ENCODE results near the gene BCS1L. TPM values are rescaled to one million over a fixed set of nuclear protein-coding genes. Genes with fewer than 3 reads are reported as not detected.
A peak's percentile ranks its signal among the peaks of the same experiment; 100 is the strongest.

BCS1L gene
- total RNA-seq, 4 donors from 2014 or later = 7.4 to 40.0 (median 29.9) TPM; not detected in 1

DNA sequence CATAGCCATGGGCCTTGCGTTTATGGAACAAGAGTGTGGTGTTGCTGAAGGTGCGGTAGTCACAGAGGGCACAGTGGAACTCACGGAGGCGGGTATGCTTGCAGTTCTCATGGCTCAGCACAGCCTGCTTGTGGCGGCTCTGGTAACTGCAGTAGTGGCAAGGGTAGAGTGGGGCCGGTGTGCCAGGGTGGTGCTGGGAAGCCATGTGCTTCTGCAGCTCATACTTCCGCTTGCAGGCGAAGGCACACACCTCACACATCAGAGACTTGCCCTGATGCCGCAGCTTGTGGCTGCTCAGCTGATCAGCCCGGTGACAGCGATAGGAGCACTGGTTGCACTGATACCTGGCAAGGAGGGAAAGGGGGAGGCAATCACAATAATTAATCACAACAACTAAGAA, 14.8 kb upstream of the BCS1L start:
- DNase-seq = no peak
- Histone ChIP-seq H3K36me3 (no peaks in the 10 kb centered on the region), H3K27me3 (no peaks in the 10 kb centered on the region), H3K4me3 (no peak overlapping the region), H3K9me3 (no peaks in the 10 kb centered on the region), H3K4me1 (no peaks in the 10 kb centered on the region), H3K27ac (no peak overlapping the region)
- TF ChIP-seq, protein P1, sequence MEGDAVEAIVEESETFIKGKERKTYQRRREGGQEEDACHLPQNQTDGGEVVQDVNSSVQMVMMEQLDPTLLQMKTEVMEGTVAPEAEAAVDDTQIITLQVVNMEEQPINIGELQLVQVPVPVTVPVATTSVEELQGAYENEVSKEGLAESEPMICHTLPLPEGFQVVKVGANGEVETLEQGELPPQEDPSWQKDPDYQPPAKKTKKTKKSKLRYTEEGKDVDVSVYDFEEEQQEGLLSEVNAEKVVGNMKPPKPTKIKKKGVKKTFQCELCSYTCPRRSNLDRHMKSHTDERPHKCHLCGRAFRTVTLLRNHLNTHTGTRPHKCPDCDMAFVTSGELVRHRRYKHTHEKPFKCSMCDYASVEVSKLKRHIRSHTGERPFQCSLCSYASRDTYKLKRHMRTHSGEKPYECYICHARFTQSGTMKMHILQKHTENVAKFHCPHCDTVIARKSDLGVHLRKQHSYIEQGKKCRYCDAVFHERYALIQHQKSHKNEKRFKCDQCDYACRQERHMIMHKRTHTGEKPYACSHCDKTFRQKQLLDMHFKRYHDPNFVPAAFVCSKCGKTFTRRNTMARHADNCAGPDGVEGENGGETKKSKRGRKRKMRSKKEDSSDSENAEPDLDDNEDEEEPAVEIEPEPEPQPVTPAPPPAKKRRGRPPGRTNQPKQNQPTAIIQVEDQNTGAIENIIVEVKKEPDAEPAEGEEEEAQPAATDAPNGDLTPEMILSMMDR (IDR thresholded peaks at IDR 0.05) = no peak
- TF ChIP-seq POLR2A (IDR thresholded peaks at IDR 0.05) = no peak
- intact Hi-C loops (cut with DNase I; ENCODE audit: low total_unique reads) = no loop called here

DNA sequence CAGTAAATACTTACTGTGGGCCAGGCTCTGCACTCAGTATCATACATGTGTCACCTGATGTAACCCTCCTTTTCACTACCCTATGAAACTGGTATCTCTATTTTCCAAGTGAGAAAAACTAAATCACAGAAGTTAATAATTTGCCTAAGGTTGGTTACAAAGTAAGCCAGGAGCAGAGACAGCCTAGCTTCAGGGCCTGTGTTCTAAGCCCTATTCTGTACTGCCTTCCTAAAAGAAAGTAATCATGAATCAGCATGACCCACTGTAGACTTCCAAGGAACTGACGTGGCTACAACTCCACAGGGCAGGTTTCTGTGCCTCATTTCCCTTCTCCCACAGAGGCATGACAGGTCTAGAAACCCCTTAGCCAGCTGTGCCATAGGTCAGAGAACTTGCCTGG, 14.4 kb upstream of the BCS1L start:
- DNase-seq = no peak
- intact Hi-C loops (cut with DNase I; ENCODE audit: low total_unique reads) = no loop called here
- Histone ChIP-seq H3K9me3 (no peaks in the 10 kb centered on the region), H3K27me3 (no peaks in the 10 kb centered on the region), H3K4me1 (no peaks in the 10 kb centered on the region), H3K27ac (no peak overlapping the region), H3K36me3 (no peaks in the 10 kb centered on the region), H3K4me3 (no peak overlapping the region)
- TF ChIP-seq POLR2A (IDR thresholded peaks at IDR 0.05) = no peak
- TF ChIP-seq, protein P1 (IDR thresholded peaks at IDR 0.05) = no peak

GRCh38 chr2:218648088-218648786, 11.2 kb upstream of the BCS1L start:
- intact Hi-C loops (cut with DNase I; ENCODE audit: low total_unique reads) = no loop called here
- no peak overlapping the region for H3K4me3 ChIP-seq
- no peaks in the 10 kb centered on the region for H3K36me3 ChIP-seq
- no peaks in the 10 kb centered on the region for H3K27me3 ChIP-seq
- no peak for TF ChIP-seq POLR2A (IDR thresholded peaks at IDR 0.05)
- TF ChIP-seq, protein P1 (IDR thresholded peaks at IDR 0.05) = peak; percentile 44 to 64 (median 53)
- no peaks in the 10 kb centered on the region for H3K4me1 ChIP-seq
- no peaks in the 10 kb centered on the region for H3K9me3 ChIP-seq
- H3K27ac ChIP-seq = no peak overlapping the region
- peak in 1 of 2 donors; percentile 31 for DNase-seq

GRCh38 chr2:218648787-218649100, 10.7 kb upstream of the BCS1L start:
- H3K27ac ChIP-seq = no peak overlapping the region
- no peak overlapping the region for H3K4me3 ChIP-seq
- H3K36me3 ChIP-seq = no peaks in the 10 kb centered on the region
- H3K27me3 ChIP-seq = no peaks in the 10 kb centered on the region
- no peak for DNase-seq
- TF ChIP-seq POLR2A (IDR thresholded peaks at IDR 0.05) = no peak
- TF ChIP-seq, protein P1 (IDR thresholded peaks at IDR 0.05) = peak in 1 of 4 experiments; percentile 0
- H3K4me1 ChIP-seq = no peaks in the 10 kb centered on the region
- no peaks in the 10 kb centered on the region for H3K9me3 ChIP-seq
- intact Hi-C loops (cut with DNase I; ENCODE audit: low total_unique reads) = no loop called here

GRCh38 chr2:218655751-218656150, 3.7 kb upstream of the BCS1L start:
- intact Hi-C loops (cut with DNase I; ENCODE audit: low total_unique reads) = no loop called here
- no peaks in the 10 kb centered on the region for H3K27me3 ChIP-seq
- DNase-seq = no peak
- H3K9me3 ChIP-seq = no peaks in the 10 kb centered on the region
- H3K4me3 ChIP-seq = no peak overlapping the region
- H3K36me3 ChIP-seq = no peaks in the 10 kb centered on the region
- TF ChIP-seq POLR2A (IDR thresholded peaks at IDR 0.05) = no peak
- TF ChIP-seq, protein P1 (IDR thresholded peaks at IDR 0.05) = no peak
- peaks cover 0 to 8% of the 10 kb centered on the region in 2 donors for H3K4me1 ChIP-seq
- H3K27ac ChIP-seq = no peak overlapping the region
